ENCODE results near the gene ACOT12. TPM values are rescaled to one million over a fixed set of nuclear protein-coding genes. Genes with fewer than 3 reads are reported as not detected.

ACOT12 gene
- total and polyA plus RNA-seq, 8 donors = 0.15 to 0.77 (median 0.34) TPM; not detected in 2

GRCh38 chr5:81317536-81317935, 76.4 kb downstream of the ACOT12 start:
- no peaks in the 10 kb centered on the region for H3K4me1 ChIP-seq
- intact Hi-C loops (cut with DNase I) = no loop called here
- TF ChIP-seq CTCF (IDR thresholded peaks at IDR 0.05) = no peak
- ATAC-seq = no peak
- no peak for DNase-seq
- no peaks in the 10 kb centered on the region for H3K27me3 ChIP-seq
- no peak overlapping the region for H3K27ac ChIP-seq
- peaks cover 0 to 21% of the 10 kb centered on the region in 2 donors for H3K36me3 ChIP-seq
- H3K9me3 ChIP-seq = no peaks in the 10 kb centered on the region
- no peak overlapping the region for H3K4me3 ChIP-seq

- intact Hi-C loops (cut with DNase I) = no loop called here
Measured at GRCh38 chr5:81316571-81316970, 77.4 kb downstream of the ACOT12 start.

GRCh38 chr5:81315830-81316229, 78.1 kb downstream of the ACOT12 start:
- H3K27ac ChIP-seq = no peak overlapping the region
- H3K9me3 ChIP-seq = no peaks in the 10 kb centered on the region
- no peaks in the 10 kb centered on the region for H3K27me3 ChIP-seq
- H3K4me1 ChIP-seq = no peaks in the 10 kb centered on the region
- intact Hi-C loops (cut with DNase I) = no loop called here
- H3K36me3 ChIP-seq = peaks cover 0 to 38% of the 10 kb centered on the region in 2 donors
- no peak overlapping the region for H3K4me3 ChIP-seq
- DNase-seq (no peak), ATAC-seq (no peak)
- no peak for TF ChIP-seq CTCF (IDR thresholded peaks at IDR 0.05)

More at GRCh38 chr5:81316571-81316970, 77.4 kb downstream of the ACOT12 start:
- H3K9me3 ChIP-seq = no peaks in the 10 kb centered on the region
- ATAC-seq (no peak), DNase-seq (no peak)
- H3K27ac ChIP-seq = no peak overlapping the region
- no peak overlapping the region for H3K4me3 ChIP-seq
- H3K27me3 ChIP-seq = no peaks in the 10 kb centered on the region
- H3K36me3 ChIP-seq = peaks cover 0 to 30% of the 10 kb centered on the region in 2 donors
- no peak for TF ChIP-seq CTCF (IDR thresholded peaks at IDR 0.05)
- H3K4me1 ChIP-seq = no peaks in the 10 kb centered on the region

GRCh38 chr5:81315336-81315735, 78.6 kb downstream of the ACOT12 start:
- intact Hi-C loops (cut with DNase I) = no loop called here
- Histone ChIP-seq H3K4me1 (no peaks in the 10 kb centered on the region), H3K36me3 (peaks cover 0 to 43% of the 10 kb centered on the region in 2 donors), H3K4me3 (no peak overlapping the region), H3K27me3 (no peaks in the 10 kb centered on the region), H3K27ac (no peak overlapping the region), H3K9me3 (no peaks in the 10 kb centered on the region)
- TF ChIP-seq CTCF (IDR thresholded peaks at IDR 0.05) = no peak
- no peak for ATAC-seq
- DNase-seq = no peak

- intact Hi-C loops (cut with DNase I) = no loop called here
- Histone ChIP-seq H3K4me3 (no peak overlapping the region), H3K36me3 (peaks cover 0 to 49% of the 10 kb centered on the region in 2 donors), H3K9me3 (no peaks in the 10 kb centered on the region), H3K27ac (no peak overlapping the region), H3K27me3 (no peaks in the 10 kb centered on the region), H3K4me1 (no peaks in the 10 kb centered on the region)
- ATAC-seq (no peak), DNase-seq (no peak)
- TF ChIP-seq CTCF (IDR thresholded peaks at IDR 0.05) = no peak
Measured at GRCh38 chr5:81314581-81314980, 79.4 kb downstream of the ACOT12 start.

All from left lung (tissue), 10 donors.